HepG2 (cell line): ENCODE results near the gene RAB20. TPM values are rescaled to one million over a fixed set of nuclear protein-coding genes. Genes with fewer than 3 reads are reported as not detected.

Experiments used
- ARID4A ChIP-seq: sonication (generic); formaldehyde crosslinking; IDR thresholded peaks from 2 replicates; pipeline ENCODE4 v1.5.0; 2020; ENCODE audit warnings: mild to moderate bottlenecking, missing genetic modification reagents, borderline replicate concordance
- CBX5 ChIP-seq: sonication (generic); formaldehyde crosslinking; IDR thresholded peaks from 2 replicates; pipeline ENCODE4 v1.4.0; 2020; ENCODE audit warnings: missing genetic modification reagents, borderline replicate concordance
- CEBPG ChIP-seq: IDR thresholded peaks from 2 replicates; pipeline ENCODE4 v1.6.1; 2016
- CENPX ChIP-seq: sonication (generic); formaldehyde crosslinking; IDR thresholded peaks from 2 replicates; pipeline ENCODE4 v1.9.0; 2021; ENCODE audit warnings: mild to moderate bottlenecking, missing genetic modification reagents, moderate library complexity
- DMAP1 ChIP-seq: IDR thresholded peaks from 2 replicates; pipeline ENCODE4 v1.6.1; 2016
- FOXP1 ChIP-seq, 2 experiments: fragments of 450-650 bp in 1 of 2; IDR thresholded peaks; 2 replicates each; pipeline ENCODE4 v1.6.1; 2017 to 2018; ENCODE audit warnings: antibody characterized with exemption in 1 of 2
- GMEB1 ChIP-seq: sonication (generic); formaldehyde crosslinking; IDR thresholded peaks from 2 replicates; pipeline ENCODE4 v1.5.1; 2020; ENCODE audit warnings: missing genetic modification reagents, mild to moderate bottlenecking, borderline replicate concordance
- HIC2 ChIP-seq: sonication (generic); formaldehyde crosslinking; IDR thresholded peaks from 2 replicates; pipeline ENCODE4 v1.9.0; 2022; ENCODE audit warnings: low read depth, missing genetic modification reagents
- IRF2 ChIP-seq: IDR thresholded peaks from 2 replicates; pipeline ENCODE4 v1.6.1; 2018; ENCODE audit warnings: missing genetic modification reagents, missing compliant biosample characterization
- ZBED4 ChIP-seq: sonication (generic); formaldehyde crosslinking; IDR thresholded peaks from 2 replicates; pipeline ENCODE4 v1.4.0; 2020; ENCODE audit warnings: missing genetic modification reagents, borderline replicate concordance
- ZBTB20 ChIP-seq: sonication (generic); formaldehyde crosslinking; IDR thresholded peaks from 2 replicates; pipeline ENCODE4 v1.8.1; 2023; ENCODE audit warnings: missing genetic modification reagents, low read depth, mild to moderate bottlenecking, borderline replicate concordance
- ZNF362 ChIP-seq: sonication (generic); formaldehyde crosslinking; IDR thresholded peaks from 2 replicates; pipeline ENCODE4 v1.4.0; 2020; ENCODE audit warnings: missing genetic modification reagents, mild to moderate bottlenecking, borderline replicate concordance
- ZNF562 ChIP-seq: sonication (generic); formaldehyde crosslinking; IDR thresholded peaks from 2 replicates; pipeline ENCODE4 v1.8.0; 2022; ENCODE audit warnings: missing genetic modification reagents, borderline replicate concordance
- ZNF788 ChIP-seq: sonication (generic); formaldehyde crosslinking; IDR thresholded peaks from 2 replicates; pipeline ENCODE4 v1.5.0; 2020; ENCODE audit warnings: mild to moderate bottlenecking, missing genetic modification reagents, borderline replicate concordance
- polyA plus RNA-seq, 8 experiments: library from polyadenylated mRNA; depleted of rRNA in 3 of 8; stranded (reverse) in 7 of 8; unstranded in 1 of 8; fragments of >200 nt; fragmentation: Illumina TruSeq in 4 of 8; extraction: Trizol in 4 of 8; gene quantifications; 2 replicates each; pipeline versions ENCODE4 v1.2.1 to v1.2.3, GENCODE V29; 2011 to 2016; ENCODE audit warnings: low read depth in 4 of 8, missing spikeins in 1 of 8, mixed read lengths in 1 of 8; ENCODE audit not compliant: insufficient read depth in 1 of 8
- total RNA-seq, 5 experiments: library from RNA; depleted of rRNA; stranded (reverse); fragments of >200 nt; fragmentation: Illumina TruSeq; extraction: Trizol; gene quantifications; 2 replicates each; pipeline ENCODE4 v1.2.3, GENCODE V29; 2016; ENCODE audit warnings: low read depth in 1 of 5

RAB20 gene
- total and polyA plus RNA-seq, 2 of the 13 experiments (the other 11 are each of a cell fraction or from before 2014, with no cell fraction given): 15.6 to 30.5 TPM

- TF ChIP-seq CENPX (CRISPR knock-in tag) (no peak), DMAP1 (CRISPR knock-in tag) (0 out of 2 replicates have a peak, but pooled peaks have one; percentile 28), CBX5 (no peak), ZNF362 (CRISPR knock-in tag) (no peak), IRF2 (CRISPR knock-in tag) (peak; percentile 75), ZNF788 (CRISPR knock-in tag) (no peak), HIC2 (CRISPR knock-in tag) (no peak), FOXP1 (IDR thresholded peaks at IDR 0.05) (no peak), FOXP1 (CRISPR knock-in tag; IDR thresholded peaks at IDR 0.05) (no peak), ARID4A (CRISPR knock-in tag) (peak; percentile 67; the same call in 1 of the 2 replicates), ZBTB20 (CRISPR knock-in tag) (no peak), GMEB1 (CRISPR knock-in tag) (no peak), ZNF562 (no peak), CEBPG (peak; percentile 88), ZBED4 (CRISPR knock-in tag) (no peak; the same call in 1 of the 2 replicates)
Observed at GRCh38 chr13:110561344-110562035, at the start of gene RAB20 (continued).
